Stomach (tissue), 4 donors: ENCODE results near the gene CCNB2.

Experiments used
- POLR2A ChIP-seq, 4 donors: fragments of 450-650 bp; IDR thresholded peaks; one replicate each; pipeline ENCODE4 v1.6.1; 2016; ENCODE audit warnings: antibody characterized with exemption in 4 of 4, control low read depth in 2 of 4, mild to moderate bottlenecking in 1 of 4, moderate library complexity in 1 of 4
- POLR2AphosphoS5 ChIP-seq, 3 donors: sonication (generic); formaldehyde crosslinking; IDR thresholded peaks; one replicate each; pipeline ENCODE4 v1.6.1; 2016; ENCODE audit warnings: antibody characterized with exemption in 3 of 3
- TF ChIP-seq, protein P1 (sequence below), 7 experiments: fragments of 450-650 bp in 4 of 7; fragments of 200-600 bp in 3 of 7; sonication (generic) in 3 of 7; IDR thresholded peaks; one replicate each; pipeline ENCODE4 v1.5.1; 2016 to 2019; ENCODE audit warnings: antibody characterized with exemption in 7 of 7, control low read depth in 2 of 7, mild to moderate bottlenecking in 1 of 7

DNA sequence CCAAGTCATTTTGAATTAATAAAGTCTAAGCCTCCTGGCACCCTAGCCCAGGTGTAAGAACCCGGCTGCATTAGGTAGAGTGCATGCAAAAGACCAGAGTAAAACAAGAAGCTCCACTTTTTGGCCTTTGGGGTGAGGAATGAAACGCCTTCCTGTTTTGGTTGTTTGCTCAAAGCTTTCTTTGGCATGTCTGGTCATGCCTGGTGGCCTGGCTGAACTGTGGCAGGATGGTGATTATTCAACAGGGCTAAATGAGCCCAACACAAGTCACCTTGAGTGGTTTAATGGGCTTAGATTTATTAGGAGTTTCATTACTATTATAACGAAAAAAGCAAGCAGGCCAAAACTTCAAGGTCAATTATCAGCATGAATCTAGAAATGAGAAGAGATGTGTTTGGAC lies 60.8 kb downstream of the CCNB2 start:
- no peak for TF ChIP-seq POLR2A (IDR thresholded peaks at IDR 0.05)
- TF ChIP-seq, protein P1, sequence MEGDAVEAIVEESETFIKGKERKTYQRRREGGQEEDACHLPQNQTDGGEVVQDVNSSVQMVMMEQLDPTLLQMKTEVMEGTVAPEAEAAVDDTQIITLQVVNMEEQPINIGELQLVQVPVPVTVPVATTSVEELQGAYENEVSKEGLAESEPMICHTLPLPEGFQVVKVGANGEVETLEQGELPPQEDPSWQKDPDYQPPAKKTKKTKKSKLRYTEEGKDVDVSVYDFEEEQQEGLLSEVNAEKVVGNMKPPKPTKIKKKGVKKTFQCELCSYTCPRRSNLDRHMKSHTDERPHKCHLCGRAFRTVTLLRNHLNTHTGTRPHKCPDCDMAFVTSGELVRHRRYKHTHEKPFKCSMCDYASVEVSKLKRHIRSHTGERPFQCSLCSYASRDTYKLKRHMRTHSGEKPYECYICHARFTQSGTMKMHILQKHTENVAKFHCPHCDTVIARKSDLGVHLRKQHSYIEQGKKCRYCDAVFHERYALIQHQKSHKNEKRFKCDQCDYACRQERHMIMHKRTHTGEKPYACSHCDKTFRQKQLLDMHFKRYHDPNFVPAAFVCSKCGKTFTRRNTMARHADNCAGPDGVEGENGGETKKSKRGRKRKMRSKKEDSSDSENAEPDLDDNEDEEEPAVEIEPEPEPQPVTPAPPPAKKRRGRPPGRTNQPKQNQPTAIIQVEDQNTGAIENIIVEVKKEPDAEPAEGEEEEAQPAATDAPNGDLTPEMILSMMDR (IDR thresholded peaks at IDR 0.05), result no peak
- TF ChIP-seq POLR2AphosphoS5 (IDR thresholded peaks at IDR 0.05), result no peak
